ENCODE measurements around the gene HIPK2. TPM values are rescaled to one million over a fixed set of nuclear protein-coding genes. Genes with fewer than 3 reads are reported as not detected.

The HIPK2 gene
- total RNA-seq, 1 experiment from 2014 or later = 2.0 TPM

GRCh38 chr7:139769066-139769465, 8.7 kb downstream of the HIPK2 start:
- no peak for DNase-seq
- Histone ChIP-seq H3K27me3 (no peaks in the 10 kb centered on the region), H3K4me3 (no peak overlapping the region), H3K36me3 (peaks cover 13% of the 10 kb centered on the region), H3K9me3 (no peaks in the 10 kb centered on the region)

GRCh38 chr7:139768249-139768824, 9.5 kb downstream of the HIPK2 start:
- no peak for DNase-seq
- no peaks in the 10 kb centered on the region for H3K27me3 ChIP-seq
- no peak overlapping the region for H3K4me3 ChIP-seq
- H3K9me3 ChIP-seq = no peaks in the 10 kb centered on the region
- H3K36me3 ChIP-seq = peaks cover 9% of the 10 kb centered on the region

DNA sequence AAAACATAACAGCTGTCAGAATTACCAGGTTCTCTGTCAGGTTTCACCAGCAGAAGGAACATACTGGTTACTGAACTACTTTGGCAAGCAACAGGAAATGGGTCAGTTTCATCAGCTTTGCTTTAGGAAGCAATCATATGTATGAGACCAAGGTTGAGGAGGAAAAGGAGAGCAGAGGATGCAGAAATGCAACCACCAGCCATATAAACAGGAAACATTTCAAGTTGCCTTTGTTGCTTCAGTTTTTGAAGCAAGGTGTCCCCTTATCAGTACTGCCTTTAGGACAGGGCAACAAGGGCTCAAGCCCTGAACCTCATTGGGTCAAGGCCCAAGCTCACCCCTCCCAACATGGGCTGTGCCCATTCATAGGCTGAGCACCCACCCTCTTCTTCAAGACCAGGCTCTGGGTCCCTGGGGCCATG, 10.2 kb downstream of the HIPK2 start:
- no peak for DNase-seq
- Histone ChIP-seq H3K27me3 (no peaks in the 10 kb centered on the region), H3K4me3 (no peak overlapping the region), H3K9me3 (no peaks in the 10 kb centered on the region), H3K36me3 (peaks cover 5% of the 10 kb centered on the region)

DNA sequence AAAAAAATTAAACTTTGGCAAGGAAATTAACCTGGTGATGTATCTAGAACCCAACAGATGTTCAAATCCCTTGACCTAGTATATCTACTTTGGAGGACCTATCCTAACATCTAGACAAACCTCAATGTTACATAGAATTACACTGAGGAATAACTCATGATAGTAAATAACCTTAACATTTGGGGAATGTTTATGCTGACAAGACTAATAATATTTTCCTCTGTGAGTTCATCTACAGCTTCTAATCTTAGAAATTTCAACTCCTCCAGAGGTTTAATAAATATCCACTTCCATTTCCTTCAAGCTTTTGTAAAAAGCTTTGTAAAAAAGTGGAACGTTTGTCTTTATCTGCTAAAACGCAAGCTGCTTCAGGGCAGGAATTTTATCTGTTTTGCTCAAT, 12.7 kb downstream of the HIPK2 start:
- no peaks in the 10 kb centered on the region for H3K9me3 ChIP-seq
- DNase-seq = no peak
- no peaks in the 10 kb centered on the region; the same call in none of the 2 replicates for H3K36me3 ChIP-seq
- no peak overlapping the region for H3K4me3 ChIP-seq
- H3K27me3 ChIP-seq = no peaks in the 10 kb centered on the region

GRCh38 chr7:139763330-139763729, 14.5 kb downstream of the HIPK2 start:
- DNase-seq = no peak
- Histone ChIP-seq H3K36me3 (no peaks in the 10 kb centered on the region; the same call in none of the 2 replicates), H3K4me3 (no peak overlapping the region), H3K9me3 (no peaks in the 10 kb centered on the region), H3K27me3 (no peaks in the 10 kb centered on the region)

GRCh38 chr7:139762886-139763285, 14.9 kb downstream of the HIPK2 start:
- Histone ChIP-seq H3K9me3 (no peaks in the 10 kb centered on the region), H3K4me3 (no peak overlapping the region), H3K36me3 (no peaks in the 10 kb centered on the region; the same call in none of the 2 replicates), H3K27me3 (no peaks in the 10 kb centered on the region)
- no peak for DNase-seq

DNA sequence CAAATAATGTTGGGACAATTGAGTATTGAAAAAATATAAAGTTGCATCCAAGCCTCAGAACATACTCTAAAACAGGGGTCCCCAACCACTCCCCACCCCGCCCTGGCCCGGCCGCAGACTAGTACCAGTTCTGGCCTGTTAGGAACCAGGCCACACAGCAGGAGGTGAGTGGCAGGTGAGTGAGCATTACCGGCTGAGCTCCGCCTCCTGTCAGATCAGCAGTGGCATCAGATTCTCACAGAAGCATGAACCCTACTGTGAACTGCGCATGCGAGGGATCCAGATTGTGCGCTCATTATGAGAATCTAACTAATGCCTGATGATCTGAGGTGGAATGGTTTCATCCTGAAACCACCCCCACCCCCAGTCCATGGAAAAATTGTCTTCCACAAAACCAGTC, 19.4 kb downstream of the HIPK2 start:
- no peak for DNase-seq
- no peaks in the 10 kb centered on the region for H3K27me3 ChIP-seq
- no peak overlapping the region for H3K4me3 ChIP-seq

GRCh38 chr7:139757968-139758367, 19.8 kb downstream of the HIPK2 start:
- no peaks in the 10 kb centered on the region for H3K9me3 ChIP-seq
- no peaks in the 10 kb centered on the region for H3K27me3 ChIP-seq
- DNase-seq = no peak
- no peak overlapping the region for H3K4me3 ChIP-seq
- no peaks in the 10 kb centered on the region; the same call in 1 of the 2 replicates for H3K36me3 ChIP-seq

More for the DNA sequence above, 19.4 kb downstream of the HIPK2 start:
- no peaks in the 10 kb centered on the region; the same call in 1 of the 2 replicates for H3K36me3 ChIP-seq
- H3K9me3 ChIP-seq = no peaks in the 10 kb centered on the region

DNA sequence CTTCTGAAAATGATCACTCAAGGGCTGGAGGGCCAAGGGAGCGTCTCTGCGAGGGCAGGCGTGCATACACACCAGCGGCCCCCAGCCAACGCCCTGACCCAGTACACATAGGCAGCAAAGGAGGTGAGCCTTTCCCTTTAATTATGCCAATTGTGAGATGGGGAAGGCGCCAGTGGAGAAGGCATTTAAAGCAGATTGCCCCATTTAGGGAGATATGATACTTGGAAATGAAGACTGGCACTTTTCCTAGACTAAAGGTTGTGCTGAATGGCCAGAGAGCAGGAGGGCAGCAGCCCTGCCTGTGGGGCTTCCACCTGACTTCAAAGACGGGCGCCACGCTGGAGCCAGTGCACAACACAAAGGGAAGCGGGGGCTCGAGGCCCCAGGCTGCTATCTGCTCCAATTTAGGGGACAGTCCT, 24.1 kb downstream of the HIPK2 start:
- Histone ChIP-seq H3K9me3 (no peaks in the 10 kb centered on the region), H3K27me3 (no peaks in the 10 kb centered on the region), H3K36me3 (no peaks in the 10 kb centered on the region), H3K4me3 (no peak overlapping the region)
- DNase-seq = no peak

- no peak for DNase-seq
These were observed 24.6 kb downstream of the HIPK2 start for GRCh38 chr7:139753081-139753692.

DNA sequence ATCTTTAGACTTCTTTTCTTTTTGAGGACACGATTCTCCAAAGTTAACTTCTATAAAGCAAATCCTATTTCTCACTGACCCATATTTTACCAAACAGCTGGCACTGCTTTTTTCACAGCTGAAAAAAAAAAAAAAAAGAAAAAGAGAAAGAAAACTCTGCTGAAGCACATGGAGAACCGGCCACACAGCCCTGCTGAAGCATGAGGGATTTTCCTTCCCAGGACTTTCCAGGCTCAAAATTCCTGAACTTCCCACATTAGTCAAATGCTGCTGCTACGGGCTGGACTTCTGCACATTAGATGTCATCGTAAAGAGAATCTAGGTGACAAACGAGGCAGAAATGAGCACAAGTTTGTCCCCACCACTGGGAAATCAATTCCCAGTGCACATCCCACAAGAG, 25.2 kb downstream of the HIPK2 start:
- no peak for DNase-seq
- no peaks in the 10 kb centered on the region for H3K36me3 ChIP-seq
- H3K4me3 ChIP-seq = no peak overlapping the region
- H3K9me3 ChIP-seq = no peaks in the 10 kb centered on the region
- H3K27me3 ChIP-seq = no peaks in the 10 kb centered on the region

More at GRCh38 chr7:139753081-139753692, 24.6 kb downstream of the HIPK2 start:
- no peak overlapping the region for H3K4me3 ChIP-seq
- H3K9me3 ChIP-seq = no peaks in the 10 kb centered on the region
- H3K36me3 ChIP-seq = no peaks in the 10 kb centered on the region
- H3K27me3 ChIP-seq = no peaks in the 10 kb centered on the region

- H3K4me3 ChIP-seq = no peak overlapping the region
- H3K27me3 ChIP-seq = no peaks in the 10 kb centered on the region
- H3K9me3 ChIP-seq = no peaks in the 10 kb centered on the region
- no peak for DNase-seq
- no peaks in the 10 kb centered on the region for H3K36me3 ChIP-seq
These were observed 25.6 kb downstream of the HIPK2 start for GRCh38 chr7:139752148-139752547.

GRCh38 chr7:139750459-139751095, 27.2 kb downstream of the HIPK2 start:
- no peaks in the 10 kb centered on the region for H3K27me3 ChIP-seq
- no peaks in the 10 kb centered on the region for H3K9me3 ChIP-seq
- H3K36me3 ChIP-seq = no peaks in the 10 kb centered on the region
- H3K4me3 ChIP-seq = no peak overlapping the region
- DNase-seq = no peak

- H3K4me3 ChIP-seq = no peak overlapping the region
- H3K9me3 ChIP-seq = no peaks in the 10 kb centered on the region
- H3K36me3 ChIP-seq = no peaks in the 10 kb centered on the region
- no peaks in the 10 kb centered on the region for H3K27me3 ChIP-seq
- DNase-seq = no peak
These were observed 28.3 kb downstream of the HIPK2 start for GRCh38 chr7:139749545-139749944.

DNA sequence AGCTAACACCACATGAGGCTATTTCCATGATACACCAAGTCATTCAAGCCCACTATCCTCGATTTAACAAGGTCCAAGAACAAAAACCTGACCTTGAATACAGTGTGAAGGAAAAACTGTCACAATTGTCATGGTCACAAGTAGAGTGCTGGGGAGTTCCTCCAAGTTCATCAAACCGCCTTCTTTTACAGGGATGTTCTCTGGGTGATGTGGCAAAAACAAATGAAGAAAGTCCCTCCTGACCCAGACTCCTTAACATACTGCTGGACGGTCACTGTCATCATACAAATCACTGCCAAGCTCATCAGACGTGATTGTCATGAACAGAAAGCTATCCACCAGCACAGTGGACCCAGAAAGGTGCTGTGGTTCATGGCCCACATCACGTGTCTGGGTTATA, 28.9 kb downstream of the HIPK2 start:
- Histone ChIP-seq H3K4me3 (no peak overlapping the region), H3K9me3 (no peaks in the 10 kb centered on the region)
- no peak for DNase-seq

GRCh38 chr7:139748373-139748765, 29.4 kb downstream of the HIPK2 start:
- no peak for DNase-seq
- no peaks in the 10 kb centered on the region for H3K36me3 ChIP-seq

More for the DNA sequence above, 28.9 kb downstream of the HIPK2 start:
- Histone ChIP-seq H3K27me3 (no peaks in the 10 kb centered on the region), H3K36me3 (no peaks in the 10 kb centered on the region)

GRCh38 chr7:139747662-139748372, 30.0 kb downstream of the HIPK2 start:
- H3K9me3 ChIP-seq = no peaks in the 10 kb centered on the region
- H3K27me3 ChIP-seq = no peaks in the 10 kb centered on the region
- H3K4me3 ChIP-seq = no peak overlapping the region
- no peak for DNase-seq
- H3K36me3 ChIP-seq = no peaks in the 10 kb centered on the region

More at GRCh38 chr7:139748373-139748765, 29.4 kb downstream of the HIPK2 start:
- no peaks in the 10 kb centered on the region for H3K27me3 ChIP-seq
- H3K4me3 ChIP-seq = no peak overlapping the region
- H3K9me3 ChIP-seq = no peaks in the 10 kb centered on the region
